ENCODE results near the gene XYLT1. TPM values are rescaled to one million over a fixed set of nuclear protein-coding genes. Genes with fewer than 3 reads are reported as not detected.

The XYLT1 gene
- total RNA-seq, 6 experiments from 2014 or later: 22.0 to 51.1 (median 27.5) TPM

GRCh38 chr16:17419266-17419665 lies 51.5 kb downstream of the XYLT1 start:
- Mint-ChIP-seq H3K27ac (no peak overlapping the region), H3K4me3 (no peak overlapping the region), H3K4me1 (ENCODE audit: low read depth) (peaks cover 34% of the 10 kb centered on the region), H3K9me3 (no peaks in the 10 kb centered on the region), H3K36me3 (ENCODE audit: low read depth) (peaks cover 26% of the 10 kb centered on the region), H3K27me3 (ENCODE audit: insufficient read depth) (peaks cover 4% of the 10 kb centered on the region; the same call in 1 of the 2 replicates)
- DNase-seq: no peak
- TF ChIP-seq CTCF (IDR thresholded peaks at IDR 0.05): no peak

DNA sequence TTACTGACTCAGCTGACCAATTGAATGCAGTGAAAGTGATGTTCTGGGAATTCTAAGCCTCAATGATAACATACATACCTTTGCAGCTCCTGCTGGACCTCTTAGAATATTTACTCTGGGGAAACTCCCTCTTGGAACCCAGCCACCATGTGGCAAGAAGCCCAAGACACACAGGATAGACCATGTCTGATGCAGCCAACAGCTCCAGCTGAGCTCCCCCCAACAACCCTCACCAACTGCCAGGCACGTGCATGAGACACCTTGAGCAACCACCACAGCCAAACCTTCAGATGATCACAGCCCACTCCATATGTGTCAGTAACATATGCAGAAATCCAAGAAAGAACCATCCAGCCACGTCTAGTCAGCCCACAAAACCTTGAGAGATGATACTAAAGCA lies 53.0 kb downstream of the XYLT1 start:
- H3K27ac Mint-ChIP-seq: no peak overlapping the region
- TF ChIP-seq CTCF (IDR thresholded peaks at IDR 0.05): no peak
- H3K4me3 Mint-ChIP-seq: no peak overlapping the region
- peaks cover 34% of the 10 kb centered on the region for H3K4me1 Mint-ChIP-seq (ENCODE audit: low read depth)
- H3K36me3 Mint-ChIP-seq (ENCODE audit: low read depth): peaks cover 19% of the 10 kb centered on the region
- DNase-seq: no peak
- peaks cover 4% of the 10 kb centered on the region; the same call in 1 of the 2 replicates for H3K27me3 Mint-ChIP-seq (ENCODE audit: insufficient read depth)
- no peaks in the 10 kb centered on the region for H3K9me3 Mint-ChIP-seq

GRCh38 chr16:17416461-17417311 lies 54.1 kb downstream of the XYLT1 start:
- H3K27ac Mint-ChIP-seq: no peak overlapping the region
- no peak for DNase-seq

DNA sequence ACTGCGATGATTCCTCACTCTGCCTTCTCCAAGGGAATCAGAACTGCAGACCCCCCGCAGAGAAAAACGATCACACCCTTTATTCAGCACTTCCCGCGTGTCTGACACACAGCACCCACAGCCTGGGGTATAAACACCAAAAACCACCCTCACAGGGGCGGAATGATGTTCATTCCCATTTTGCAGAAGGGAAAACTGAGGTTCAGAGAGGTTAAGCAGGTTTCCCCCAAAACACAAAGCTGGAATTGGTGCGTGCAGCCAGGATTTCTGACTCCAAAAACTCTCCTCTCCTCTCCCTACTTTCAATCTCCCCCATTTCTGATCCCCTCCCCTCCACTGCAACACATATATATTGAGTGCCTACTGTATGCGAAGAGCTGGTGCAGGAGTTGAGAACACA lies 55.8 kb downstream of the XYLT1 start:
- Mint-ChIP-seq H3K4me3 (no peak overlapping the region), H3K27me3 (ENCODE audit: insufficient read depth) (peaks cover 4% of the 10 kb centered on the region; the same call in 1 of the 2 replicates), H3K9me3 (no peaks in the 10 kb centered on the region), H3K4me1 (ENCODE audit: low read depth) (peaks cover 33% of the 10 kb centered on the region), H3K36me3 (ENCODE audit: low read depth) (peaks cover 23% of the 10 kb centered on the region), H3K27ac (no peak overlapping the region)
- TF ChIP-seq CTCF (IDR thresholded peaks at IDR 0.05): no peak
- DNase-seq: no peak

More at GRCh38 chr16:17416461-17417311, 54.1 kb downstream of the XYLT1 start:
- Mint-ChIP-seq H3K4me3 (no peak overlapping the region), H3K9me3 (no peaks in the 10 kb centered on the region), H3K27me3 (ENCODE audit: insufficient read depth) (peaks cover 4% of the 10 kb centered on the region; the same call in 1 of the 2 replicates), H3K36me3 (ENCODE audit: low read depth) (peaks cover 22% of the 10 kb centered on the region), H3K4me1 (ENCODE audit: low read depth) (peaks cover 43% of the 10 kb centered on the region)
- no peak for TF ChIP-seq CTCF (IDR thresholded peaks at IDR 0.05)

DNA sequence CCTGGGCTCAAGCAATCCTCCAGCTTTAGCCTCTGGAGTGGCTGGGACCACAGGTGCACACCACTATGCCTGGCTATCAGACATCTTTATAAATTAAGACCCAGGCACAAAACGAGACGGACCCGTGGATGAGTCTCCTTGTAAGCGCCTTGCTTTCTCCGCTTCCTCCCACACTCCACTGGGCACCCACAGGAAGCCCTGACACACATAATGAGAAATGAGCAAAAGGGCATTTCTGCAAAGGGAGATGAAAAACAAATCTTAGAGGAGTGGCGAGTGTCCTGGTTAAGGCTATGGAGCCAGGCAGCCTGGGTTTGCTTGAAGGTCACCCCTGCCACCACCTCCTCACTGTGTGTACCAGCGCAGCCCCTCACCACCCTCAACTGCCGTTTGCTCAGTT lies 56.3 kb downstream of the XYLT1 start:
- Mint-ChIP-seq H3K27me3 (ENCODE audit: insufficient read depth) (peaks cover 4% of the 10 kb centered on the region; the same call in 1 of the 2 replicates), H3K9me3 (no peaks in the 10 kb centered on the region), H3K4me3 (no peak overlapping the region), H3K4me1 (ENCODE audit: low read depth) (peaks cover 33% of the 10 kb centered on the region), H3K27ac (no peak overlapping the region), H3K36me3 (ENCODE audit: low read depth) (peaks cover 24% of the 10 kb centered on the region)
- no peak for DNase-seq
- no peak for TF ChIP-seq CTCF (IDR thresholded peaks at IDR 0.05)

Data from HFFc6 (cell line).